Right lobe of liver (tissue), 6 donors: Measurements from ENCODE around the gene NEU4. TPM values are rescaled to one million over a fixed set of nuclear protein-coding genes. Genes with fewer than 3 reads are reported as not detected.
A peak's percentile ranks its signal among the peaks of the same experiment; 100 is the strongest.

Experiments used
- ATAC-seq, 4 donors: fragments of 200-7000 bp; cut with Tn5 transposase; one replicate each; pipeline ENCODE4 v1.9.1; 2020; ENCODE audit warnings: mild to moderate bottlenecking in 4 of 4, moderate library complexity in 4 of 4
- DNase-seq, 3 donors: peaks; one replicate each; pipeline ENCODE4 v3.0.0-alpha.2; 2020
- H3K27ac ChIP-seq, 3 donors: fragments of 200-600 bp; one replicate each; pipeline ENCODE4 v1.8.0; 2022
- H3K27me3 ChIP-seq, 2 donors: fragments of 200-600 bp; one replicate each; pipeline ENCODE4 v1.8.0; 2022
- H3K36me3 ChIP-seq, 4 donors: fragments of 200-600 bp; sonication (generic) in 1 of 4; one replicate each; pipeline versions ENCODE4 v1.5.1 to v1.8.0; 2017 to 2022; ENCODE audit warnings: control low read depth in 1 of 4
- H3K4me1 ChIP-seq, 4 donors: fragments of 200-600 bp; sonication (generic) in 1 of 4; one replicate each; pipeline versions ENCODE4 v1.5.1 to v1.8.0; 2017 to 2022; ENCODE audit warnings: control low read depth in 1 of 4
- H3K4me3 ChIP-seq, 3 donors: fragments of 200-600 bp; one replicate each; pipeline ENCODE4 v1.8.0; 2022
- H3K9me3 ChIP-seq, 4 donors: fragments of 200-600 bp; sonication (generic) in 1 of 4; one replicate each; pipeline versions ENCODE4 v1.5.1 to v1.8.0; 2017 to 2022; ENCODE audit warnings: control low read depth in 1 of 4
- CTCF ChIP-seq, 4 donors: fragments of 200-600 bp in 3 of 4; fragments of 450-650 bp in 1 of 4; IDR thresholded peaks; one replicate each; pipeline versions ENCODE4 v1.5.1 to v1.8.0; 2016 to 2022; ENCODE audit warnings: antibody characterized with exemption in 4 of 4, mild to moderate bottlenecking in 2 of 4
- POLR2A ChIP-seq: fragments of 450-650 bp; IDR thresholded peaks from one replicate; pipeline ENCODE4 v1.6.1; 2017; ENCODE audit warnings: antibody characterized with exemption, mild to moderate bottlenecking
- WGBS: methylation state at CpG from one replicate; pipeline ENCODE4 v1.1.6; 2018; ENCODE audit warnings: low coverage, low lambda C conversion rate; ENCODE audit not compliant: insufficient coverage; ENCODE audit errors: missing lambda C conversion rate; 5-methylcytosine and 5-hydroxymethylcytosine counted together
- intact Hi-C, 2 donors: fragments of 100-400 bp; cut with DNase I; formaldehyde crosslinking; loops; one replicate each; pipeline versions ENCODE4 v1.11.2 to v1.14.1; 2022
- total RNA-seq, 6 experiments: library from RNA; depleted of rRNA in 2 of 6; stranded (reverse); fragments of >200 nt in 2 of 6; fragmentation: NEBNext Ultra II Directional in 3 of 6; extraction: Animal tissue kit (Norgen Biotek cat#: 25700) in 3 of 6; gene quantifications; one replicate each; pipeline versions ENCODE4 v1.1.0 to v1.2.4, GENCODE V29; 2016 to 2023
- donor health status: DM: no; HTN: yes; CAD: no.
- donor health status: DM: no; HTN: no; CAD: no.
- donor health status: DM: no; HTN: no; CAD: no.
- donor health status: DM: no; HTN: yes; CAD: no.
- donor health status: DM: no; HTN: yes; CAD: no.

The NEU4 gene
- total RNA-seq, 6 experiments from 2014 or later: 16.8 to 87.1 (median 76.2) TPM

DNA sequence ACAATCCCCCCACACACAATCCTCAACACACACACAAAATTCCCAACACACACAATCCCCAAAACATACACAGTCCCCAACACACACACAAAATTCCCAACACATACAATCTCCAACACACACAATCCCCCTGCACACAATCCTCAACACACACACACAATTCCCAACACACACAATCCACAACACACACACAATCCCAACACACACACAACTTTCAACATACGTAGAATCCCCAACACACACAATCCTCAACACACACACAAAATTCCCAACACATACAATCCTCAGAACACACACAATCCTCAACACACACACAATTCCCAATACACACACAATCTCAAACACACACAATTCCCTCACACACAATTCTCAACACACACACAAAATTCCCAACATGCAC lies 52.3 kb downstream of the NEU4 start:
- Histone ChIP-seq H3K27me3 (no peaks in the 10 kb centered on the region), H3K27ac (no peak overlapping the region), H3K36me3 (no peaks in the 10 kb centered on the region), H3K4me1 (no peaks in the 10 kb centered on the region), H3K9me3 (no peaks in the 10 kb centered on the region), H3K4me3 (no peak overlapping the region)
- DNase-seq: no peak
- ATAC-seq: no peak
- TF ChIP-seq POLR2A: no peak
- TF ChIP-seq CTCF (IDR thresholded peaks at IDR 0.05): no peak
- intact Hi-C loops: loop anchor here in 1 of 2 donors (10.0 kb wide), 1 partner anchor 136 kb away; no protein-coding TSS in a partner anchor
- 93% methylated on average over 1 of the region's 1 CpG for WGBS

DNA sequence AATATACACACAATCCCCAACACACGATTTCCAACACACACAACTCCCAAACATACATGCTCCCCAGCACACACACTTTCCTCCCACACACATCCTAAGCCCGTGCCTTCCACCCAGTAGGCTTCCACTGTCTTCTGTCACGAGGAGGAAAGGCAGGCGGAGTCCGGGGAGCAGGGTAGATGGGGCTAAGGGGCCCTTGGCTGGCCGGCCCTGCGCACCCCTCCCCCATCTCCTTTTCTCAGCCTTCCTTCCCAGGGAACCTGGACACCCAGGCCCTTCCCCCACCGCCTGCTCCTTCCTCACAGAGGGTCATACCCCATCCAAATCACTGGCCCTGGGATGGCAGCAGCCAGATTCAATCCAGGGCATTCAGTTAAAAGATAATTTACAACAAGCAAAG lies 53.1 kb downstream of the NEU4 start:
- Histone ChIP-seq H3K36me3 (no peaks in the 10 kb centered on the region), H3K27ac (no peak overlapping the region), H3K4me3 (no peak overlapping the region), H3K27me3 (no peaks in the 10 kb centered on the region), H3K9me3 (no peaks in the 10 kb centered on the region), H3K4me1 (no peaks in the 10 kb centered on the region)
- intact Hi-C loops: loop anchor here in 1 of 2 donors (10.0 kb wide), 1 partner anchor 137 kb away; no protein-coding TSS in a partner anchor
- ATAC-seq (no peak), DNase-seq (peak in 2 of 3 donors; percentile 17 to 30)
- WGBS: 84% methylated on average over 2 of the region's 8 CpGs
- TF ChIP-seq POLR2A: no peak

- Histone ChIP-seq H3K4me3 (no peak overlapping the region), H3K36me3 (no peaks in the 10 kb centered on the region)
- intact Hi-C loops: loop anchor here in 1 of 2 donors (10.0 kb wide), 1 partner anchor 138 kb away; no protein-coding TSS in a partner anchor
Observed at GRCh38 chr2:241862775-241863535, 54.0 kb downstream of the NEU4 start.

GRCh38 chr2:241863536-241863954 lies 54.6 kb downstream of the NEU4 start:
- Histone ChIP-seq H3K27me3 (no peaks in the 10 kb centered on the region), H3K4me3 (no peak overlapping the region), H3K4me1 (no peaks in the 10 kb centered on the region), H3K9me3 (no peaks in the 10 kb centered on the region), H3K36me3 (no peaks in the 10 kb centered on the region), H3K27ac (no peak overlapping the region)
- ATAC-seq: peak in 3 of 4 donors; percentile 7 to 25 (median 9)
- intact Hi-C loops: loop anchor here in 1 of 2 donors (10.0 kb wide), 1 partner anchor 139 kb away; no protein-coding TSS in a partner anchor
- TF ChIP-seq CTCF (IDR thresholded peaks at IDR 0.05) (no peak), POLR2A (no peak)
- 27% methylated on average over 16 of the region's 29 CpGs for WGBS
- DNase-seq: no peak

More at GRCh38 chr2:241862775-241863535, 54.0 kb downstream of the NEU4 start:
- no peak overlapping the region for H3K27ac ChIP-seq
- ATAC-seq: no peak
- no peaks in the 10 kb centered on the region for H3K9me3 ChIP-seq
- 73% methylated on average over 11 of the region's 22 CpGs for WGBS
- H3K27me3 ChIP-seq: no peaks in the 10 kb centered on the region
- H3K4me1 ChIP-seq: no peaks in the 10 kb centered on the region
- TF ChIP-seq CTCF (IDR thresholded peaks at IDR 0.05) (no peak), POLR2A (no peak)
- no peak for DNase-seq

GRCh38 chr2:241864168-241864849 lies 55.3 kb downstream of the NEU4 start:
- intact Hi-C loops: loop anchor here in 1 of 2 donors (10.0 kb wide), 1 partner anchor 140 kb away; no protein-coding TSS in a partner anchor
- 72% methylated on average over 2 of the region's 2 CpGs for WGBS
- H3K4me1 ChIP-seq: no peaks in the 10 kb centered on the region
- H3K27ac ChIP-seq: no peak overlapping the region
- ATAC-seq: no peak
- TF ChIP-seq CTCF (IDR thresholded peaks at IDR 0.05) (no peak), POLR2A (no peak)
- H3K9me3 ChIP-seq: no peaks in the 10 kb centered on the region
- no peaks in the 10 kb centered on the region for H3K36me3 ChIP-seq
- no peaks in the 10 kb centered on the region for H3K27me3 ChIP-seq
- no peak overlapping the region for H3K4me3 ChIP-seq
- DNase-seq: no peak
